Measurements from ENCODE around the gene NSD1.

Gene NSD1, protein sequence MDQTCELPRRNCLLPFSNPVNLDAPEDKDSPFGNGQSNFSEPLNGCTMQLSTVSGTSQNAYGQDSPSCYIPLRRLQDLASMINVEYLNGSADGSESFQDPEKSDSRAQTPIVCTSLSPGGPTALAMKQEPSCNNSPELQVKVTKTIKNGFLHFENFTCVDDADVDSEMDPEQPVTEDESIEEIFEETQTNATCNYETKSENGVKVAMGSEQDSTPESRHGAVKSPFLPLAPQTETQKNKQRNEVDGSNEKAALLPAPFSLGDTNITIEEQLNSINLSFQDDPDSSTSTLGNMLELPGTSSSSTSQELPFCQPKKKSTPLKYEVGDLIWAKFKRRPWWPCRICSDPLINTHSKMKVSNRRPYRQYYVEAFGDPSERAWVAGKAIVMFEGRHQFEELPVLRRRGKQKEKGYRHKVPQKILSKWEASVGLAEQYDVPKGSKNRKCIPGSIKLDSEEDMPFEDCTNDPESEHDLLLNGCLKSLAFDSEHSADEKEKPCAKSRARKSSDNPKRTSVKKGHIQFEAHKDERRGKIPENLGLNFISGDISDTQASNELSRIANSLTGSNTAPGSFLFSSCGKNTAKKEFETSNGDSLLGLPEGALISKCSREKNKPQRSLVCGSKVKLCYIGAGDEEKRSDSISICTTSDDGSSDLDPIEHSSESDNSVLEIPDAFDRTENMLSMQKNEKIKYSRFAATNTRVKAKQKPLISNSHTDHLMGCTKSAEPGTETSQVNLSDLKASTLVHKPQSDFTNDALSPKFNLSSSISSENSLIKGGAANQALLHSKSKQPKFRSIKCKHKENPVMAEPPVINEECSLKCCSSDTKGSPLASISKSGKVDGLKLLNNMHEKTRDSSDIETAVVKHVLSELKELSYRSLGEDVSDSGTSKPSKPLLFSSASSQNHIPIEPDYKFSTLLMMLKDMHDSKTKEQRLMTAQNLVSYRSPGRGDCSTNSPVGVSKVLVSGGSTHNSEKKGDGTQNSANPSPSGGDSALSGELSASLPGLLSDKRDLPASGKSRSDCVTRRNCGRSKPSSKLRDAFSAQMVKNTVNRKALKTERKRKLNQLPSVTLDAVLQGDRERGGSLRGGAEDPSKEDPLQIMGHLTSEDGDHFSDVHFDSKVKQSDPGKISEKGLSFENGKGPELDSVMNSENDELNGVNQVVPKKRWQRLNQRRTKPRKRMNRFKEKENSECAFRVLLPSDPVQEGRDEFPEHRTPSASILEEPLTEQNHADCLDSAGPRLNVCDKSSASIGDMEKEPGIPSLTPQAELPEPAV (N-terminal part only)

DNA sequence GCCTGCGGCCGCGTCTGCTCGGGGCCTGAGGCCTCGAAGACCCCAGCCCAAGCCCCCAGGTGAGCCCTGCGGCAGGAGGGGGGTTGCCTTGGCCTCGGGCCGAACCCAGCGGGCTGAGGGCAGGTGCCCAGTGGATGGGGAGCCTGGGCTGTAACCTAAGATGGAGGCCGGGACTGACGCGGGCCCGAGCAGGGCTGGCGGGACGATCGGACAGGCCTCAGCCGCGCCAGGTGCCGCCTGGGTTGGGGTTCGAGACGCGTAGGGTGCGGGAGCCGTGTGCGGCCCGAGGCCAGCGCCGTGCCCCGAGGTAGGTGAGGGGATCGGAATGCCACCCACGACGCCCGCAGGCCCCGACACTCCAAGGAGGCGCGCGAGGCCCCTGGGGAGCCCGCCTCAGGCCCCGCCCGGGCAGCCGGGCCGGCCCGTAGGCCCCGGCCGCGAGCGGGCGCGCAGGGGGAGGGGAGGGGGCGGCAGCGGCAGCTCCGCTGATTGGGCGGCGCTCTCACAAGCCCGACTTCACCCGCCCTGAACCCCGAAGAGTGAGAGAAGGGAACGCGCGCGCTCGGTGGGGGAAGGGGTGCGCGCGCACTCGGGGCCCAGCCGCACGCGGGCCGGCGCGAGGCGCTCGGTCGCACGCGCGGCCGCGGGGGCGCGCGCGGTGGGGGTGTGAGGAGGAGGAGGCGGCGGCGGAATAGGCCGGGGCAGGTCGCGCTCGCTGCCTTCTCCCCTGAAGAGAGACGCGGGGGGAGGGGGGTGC lies at the start of gene NSD1:
TSS of gene NSD1 (plus strand) at position 678 of the 757 bp plus-strand sequence. CDS start 1,331 bp downstream, outside the sequence.
- H3K36me3 ChIP-seq = peaks cover 23% of the 10 kb centered on the region
- no peaks in the 10 kb centered on the region for H3K9me3 ChIP-seq (ENCODE audit: severe bottlenecking)
- H3K27me3 ChIP-seq (ENCODE audit: insufficient read depth, low read depth, severe bottlenecking) = no peaks in the 10 kb centered on the region
- peak; percentile 62 for DNase-seq
- H3K27ac ChIP-seq = peak within 1 kb of the TSS; percentile 79
- peak within 1 kb of the TSS; percentile 67 for H3K4me3 ChIP-seq (ENCODE audit: low read depth, low read length)
- TF ChIP-seq, protein P1, sequence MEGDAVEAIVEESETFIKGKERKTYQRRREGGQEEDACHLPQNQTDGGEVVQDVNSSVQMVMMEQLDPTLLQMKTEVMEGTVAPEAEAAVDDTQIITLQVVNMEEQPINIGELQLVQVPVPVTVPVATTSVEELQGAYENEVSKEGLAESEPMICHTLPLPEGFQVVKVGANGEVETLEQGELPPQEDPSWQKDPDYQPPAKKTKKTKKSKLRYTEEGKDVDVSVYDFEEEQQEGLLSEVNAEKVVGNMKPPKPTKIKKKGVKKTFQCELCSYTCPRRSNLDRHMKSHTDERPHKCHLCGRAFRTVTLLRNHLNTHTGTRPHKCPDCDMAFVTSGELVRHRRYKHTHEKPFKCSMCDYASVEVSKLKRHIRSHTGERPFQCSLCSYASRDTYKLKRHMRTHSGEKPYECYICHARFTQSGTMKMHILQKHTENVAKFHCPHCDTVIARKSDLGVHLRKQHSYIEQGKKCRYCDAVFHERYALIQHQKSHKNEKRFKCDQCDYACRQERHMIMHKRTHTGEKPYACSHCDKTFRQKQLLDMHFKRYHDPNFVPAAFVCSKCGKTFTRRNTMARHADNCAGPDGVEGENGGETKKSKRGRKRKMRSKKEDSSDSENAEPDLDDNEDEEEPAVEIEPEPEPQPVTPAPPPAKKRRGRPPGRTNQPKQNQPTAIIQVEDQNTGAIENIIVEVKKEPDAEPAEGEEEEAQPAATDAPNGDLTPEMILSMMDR (IDR thresholded peaks at IDR 0.05; ENCODE audit: low read depth, low read length) = no peak

DNA sequence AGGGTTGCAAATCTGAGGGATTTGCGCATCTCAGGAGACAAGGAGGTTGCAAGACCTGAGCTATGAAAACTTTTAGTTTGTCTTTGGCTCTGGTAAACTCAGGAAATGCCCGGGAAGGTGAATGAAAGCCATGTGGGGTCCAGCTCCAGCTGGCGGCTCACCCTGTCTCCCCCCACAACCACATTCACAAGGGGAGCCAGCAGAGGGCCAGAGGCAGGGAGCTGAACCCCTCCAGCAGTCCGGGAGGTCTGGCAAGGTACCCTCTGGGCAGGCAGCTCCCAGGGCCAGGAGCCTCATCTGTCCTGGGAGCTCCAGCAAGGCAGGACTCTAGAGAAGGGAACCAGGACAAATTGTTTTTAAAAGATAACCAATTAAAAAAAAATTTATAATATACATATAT lies 49.4 kb upstream of the NSD1 start:
- Histone ChIP-seq H3K4me3 (ENCODE audit: low read depth, low read length) (no peak overlapping the region), H3K36me3 (no peaks in the 10 kb centered on the region), H3K9me3 (ENCODE audit: severe bottlenecking) (no peaks in the 10 kb centered on the region), H3K27ac (no peak overlapping the region), H3K27me3 (ENCODE audit: insufficient read depth, low read depth, severe bottlenecking) (no peaks in the 10 kb centered on the region)
- TF ChIP-seq, protein P1 (IDR thresholded peaks at IDR 0.05; ENCODE audit: low read depth, low read length) = no peak
- no peak for DNase-seq

DNA sequence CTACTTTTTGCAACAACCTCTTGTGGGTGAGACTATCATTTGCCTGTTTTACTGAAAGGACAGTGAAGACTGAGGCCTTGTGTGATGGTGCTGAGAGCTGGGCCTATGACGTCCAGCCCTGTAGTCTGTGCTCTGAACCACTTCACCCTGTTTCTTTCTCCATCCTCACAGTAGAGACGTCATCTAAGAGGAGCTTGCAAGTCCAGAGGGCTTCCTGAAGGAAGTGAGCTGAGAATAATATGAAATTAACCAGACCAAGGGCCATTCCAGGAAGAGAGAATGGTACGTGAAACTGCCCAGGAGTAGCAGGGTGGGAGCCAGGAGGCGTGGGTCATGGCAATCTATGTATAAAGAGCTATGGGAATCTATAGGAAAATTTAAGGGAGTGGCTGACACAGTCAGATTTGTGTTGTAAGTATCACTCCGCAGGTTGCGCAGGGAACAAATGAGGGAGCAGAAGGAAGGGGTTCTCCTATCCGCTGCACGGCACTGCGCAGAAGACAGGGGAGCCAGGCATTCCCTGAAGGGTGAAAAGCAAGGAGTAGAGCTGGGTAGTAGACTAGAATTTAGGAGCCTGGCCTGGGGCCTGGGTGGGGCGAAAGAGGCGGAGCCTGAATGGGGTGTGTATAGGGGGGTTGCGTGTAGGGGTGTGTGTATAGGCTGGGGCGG lies 47.5 kb upstream of the NSD1 start:
- no peak overlapping the region for H3K4me3 ChIP-seq (ENCODE audit: low read depth, low read length)

DNA sequence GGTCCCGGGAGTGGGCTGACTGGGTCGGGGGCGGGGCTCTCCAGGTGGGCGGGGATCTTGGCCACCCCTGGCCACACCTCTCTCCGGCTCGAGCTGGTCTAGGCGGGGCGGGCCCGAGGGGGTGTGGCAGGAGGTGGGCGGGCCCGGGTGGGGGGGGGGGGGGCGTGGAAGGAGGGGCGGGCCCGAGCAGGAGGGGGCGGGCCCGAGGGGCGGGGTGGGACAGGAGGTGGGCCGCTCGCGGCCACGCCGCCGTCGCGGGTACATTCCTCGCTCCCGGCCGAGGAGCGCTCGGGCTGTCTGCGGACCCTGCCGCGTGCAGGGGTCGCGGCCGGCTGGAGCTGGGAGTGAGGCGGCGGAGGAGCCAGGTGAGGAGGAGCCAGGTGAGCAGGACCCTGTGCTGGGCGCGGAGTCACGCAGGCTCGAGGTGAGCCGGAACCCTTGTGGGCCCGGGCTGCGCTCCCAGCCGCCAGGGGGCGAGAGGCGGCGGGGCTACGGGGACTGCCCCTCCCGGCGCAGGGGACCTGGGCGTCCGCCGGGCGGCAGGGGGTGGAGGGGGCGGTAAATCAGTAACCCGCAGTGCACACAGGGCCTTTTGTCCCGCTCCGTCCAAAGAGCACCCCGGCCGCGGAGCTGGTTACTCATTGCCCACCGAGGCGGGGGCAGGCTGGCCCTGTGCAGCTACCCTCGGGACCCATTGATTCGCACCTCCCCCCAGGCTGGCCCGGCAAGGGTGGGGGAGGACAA lies 46.7 kb upstream of the NSD1 start, which contains the start of gene FGFR4:
TSS of gene FGFR4 (plus strand) at position 262 of the 744 bp plus-strand sequence. CDS start 2,688 bp downstream, outside the sequence.
- no peaks in the 10 kb centered on the region for H3K9me3 ChIP-seq (ENCODE audit: severe bottlenecking)
- TF ChIP-seq, protein P1 (IDR thresholded peaks at IDR 0.05; ENCODE audit: low read depth, low read length) = peak; percentile 70
- no peaks in the 10 kb centered on the region for H3K36me3 ChIP-seq
- H3K27ac ChIP-seq = peak within 1 kb of the TSS; percentile 46
- no peaks in the 10 kb centered on the region for H3K27me3 ChIP-seq (ENCODE audit: insufficient read depth, low read depth, severe bottlenecking)
- DNase-seq = peak; percentile 75
- peak within 1 kb of the TSS; percentile 60 for H3K4me3 ChIP-seq (ENCODE audit: low read depth, low read length)

More for the DNA sequence above, 47.5 kb upstream of the NSD1 start:
- Histone ChIP-seq H3K27me3 (ENCODE audit: insufficient read depth, low read depth, severe bottlenecking) (no peaks in the 10 kb centered on the region), H3K27ac (no peak overlapping the region), H3K36me3 (no peaks in the 10 kb centered on the region), H3K9me3 (ENCODE audit: severe bottlenecking) (no peaks in the 10 kb centered on the region)
- TF ChIP-seq, protein P1 (IDR thresholded peaks at IDR 0.05; ENCODE audit: low read depth, low read length) = no peak
- DNase-seq = no peak

All from WERI-Rb-1 (cell line).